HG03175 (cell line): ENCODE data around the gene ACOX2.

Experiments
- ATAC-seq: cut with Tn5 transposase; IDR thresholded peaks from one replicate; pipeline ENCODE4 v1.9.1; 2021; ENCODE audit warnings: mild to moderate bottlenecking, moderate library complexity; ENCODE audit not compliant: unreplicated experiment

The ACOX2 gene

GRCh38 chr3:58474967-58475578, 61.9 kb downstream of the ACOX2 start:
- ATAC-seq = no peak

GRCh38 chr3:58474348-58474911, 62.6 kb downstream of the ACOX2 start:
- no peak for ATAC-seq

GRCh38 chr3:58473275-58473674, 63.7 kb downstream of the ACOX2 start:
- no peak for ATAC-seq

- no peak for ATAC-seq
Measured at GRCh38 chr3:58471025-58471887, 65.7 kb downstream of the ACOX2 start.

GRCh38 chr3:58470363-58471024, 66.5 kb downstream of the ACOX2 start:
- ATAC-seq = no peak

- ATAC-seq = no peak
Measured at GRCh38 chr3:58469096-58469495, 67.9 kb downstream of the ACOX2 start.

GRCh38 chr3:58466899-58467563, 70.0 kb downstream of the ACOX2 start:
- ATAC-seq = no peak

GRCh38 chr3:58464866-58465265, 72.1 kb downstream of the ACOX2 start:
- ATAC-seq = no peak

GRCh38 chr3:58463942-58464271, 73.1 kb downstream of the ACOX2 start:
- no peak for ATAC-seq

- ATAC-seq = peak; percentile 73
Measured at GRCh38 chr3:58463181-58463941, 73.6 kb downstream of the ACOX2 start.

- no peak for ATAC-seq
Measured at GRCh38 chr3:58462829-58463180, 74.2 kb downstream of the ACOX2 start.

- no peak for ATAC-seq
Measured at GRCh38 chr3:58459160-58459559, 77.8 kb downstream of the ACOX2 start.
